Measurements from ENCODE around the gene THSD7A.

GRCh38 chr7:11374629-11375028 is 457.4 kb downstream of the THSD7A start:
- TF ChIP-seq, protein P1, sequence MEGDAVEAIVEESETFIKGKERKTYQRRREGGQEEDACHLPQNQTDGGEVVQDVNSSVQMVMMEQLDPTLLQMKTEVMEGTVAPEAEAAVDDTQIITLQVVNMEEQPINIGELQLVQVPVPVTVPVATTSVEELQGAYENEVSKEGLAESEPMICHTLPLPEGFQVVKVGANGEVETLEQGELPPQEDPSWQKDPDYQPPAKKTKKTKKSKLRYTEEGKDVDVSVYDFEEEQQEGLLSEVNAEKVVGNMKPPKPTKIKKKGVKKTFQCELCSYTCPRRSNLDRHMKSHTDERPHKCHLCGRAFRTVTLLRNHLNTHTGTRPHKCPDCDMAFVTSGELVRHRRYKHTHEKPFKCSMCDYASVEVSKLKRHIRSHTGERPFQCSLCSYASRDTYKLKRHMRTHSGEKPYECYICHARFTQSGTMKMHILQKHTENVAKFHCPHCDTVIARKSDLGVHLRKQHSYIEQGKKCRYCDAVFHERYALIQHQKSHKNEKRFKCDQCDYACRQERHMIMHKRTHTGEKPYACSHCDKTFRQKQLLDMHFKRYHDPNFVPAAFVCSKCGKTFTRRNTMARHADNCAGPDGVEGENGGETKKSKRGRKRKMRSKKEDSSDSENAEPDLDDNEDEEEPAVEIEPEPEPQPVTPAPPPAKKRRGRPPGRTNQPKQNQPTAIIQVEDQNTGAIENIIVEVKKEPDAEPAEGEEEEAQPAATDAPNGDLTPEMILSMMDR (IDR thresholded peaks at IDR 0.05; ENCODE audit: low read depth, low read length, missing input control): no peak
- TF ChIP-seq YY1 (IDR thresholded peaks at IDR 0.05): no peak
- no peak for TF ChIP-seq HNF4A (conservative IDR thresholded peaks at IDR 0.05)
- TF ChIP-seq, protein P2, sequence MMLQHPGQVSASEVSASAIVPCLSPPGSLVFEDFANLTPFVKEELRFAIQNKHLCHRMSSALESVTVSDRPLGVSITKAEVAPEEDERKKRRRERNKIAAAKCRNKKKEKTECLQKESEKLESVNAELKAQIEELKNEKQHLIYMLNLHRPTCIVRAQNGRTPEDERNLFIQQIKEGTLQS (IDR thresholded peaks at IDR 0.05): no peak

All from liver (tissue), 3 donors.